Uterus (tissue), 2 donors: ENCODE results near the gene BRD9.
"Not testable (repeated sequence)": the region's sequence is repeated elsewhere in the genome, so short reads cannot be mapped to it uniquely, and the experiment has no call there.

ENCODE experiments used
- CTCF ChIP-seq, 4 experiments: fragments of 200-600 bp in 2 of 4; fragments of 450-650 bp in 2 of 4; sonication (generic) in 2 of 4; IDR thresholded peaks; one replicate each; pipeline ENCODE4 v1.5.1; 2016 to 2019; ENCODE audit warnings: antibody characterized with exemption in 4 of 4, mild to moderate bottlenecking in 2 of 4, moderate library complexity in 1 of 4
- POLR2A ChIP-seq, 2 donors: fragments of 450-650 bp; IDR thresholded peaks; one replicate each; pipeline ENCODE4 v1.6.1; 2016; ENCODE audit warnings: antibody characterized with exemption in 2 of 2, mild to moderate bottlenecking in 1 of 2, moderate library complexity in 1 of 2

- TF ChIP-seq CTCF, POLR2A (IDR thresholded peaks at IDR 0.05): not testable (repeated sequence)
These were observed 26.1 kb upstream of the BRD9 start for GRCh38 chr5:918717-919116.
